Kidney tubule cell (primary cell): ENCODE measurements around the gene MARCHF7.
"Not testable (repeated sequence)": the region's sequence is repeated elsewhere in the genome, so short reads cannot be mapped to it uniquely, and the experiment has no call there.

ENCODE experiments used
- DNase-seq: peaks from one replicate; pipeline ENCODE4 v3.0.0-alpha.2; 2018; ENCODE audit warnings: low spot score

Gene MARCHF7

GRCh38 chr2:159712143-159712928 lies at the start of gene MARCHF7:
Gene MARCHF7, plus strand, starts transcription at chr2:159712506. Its CDS starts 16,517 bp downstream, at chr2:159729023.
- peak; percentile 98 for DNase-seq

DNA sequence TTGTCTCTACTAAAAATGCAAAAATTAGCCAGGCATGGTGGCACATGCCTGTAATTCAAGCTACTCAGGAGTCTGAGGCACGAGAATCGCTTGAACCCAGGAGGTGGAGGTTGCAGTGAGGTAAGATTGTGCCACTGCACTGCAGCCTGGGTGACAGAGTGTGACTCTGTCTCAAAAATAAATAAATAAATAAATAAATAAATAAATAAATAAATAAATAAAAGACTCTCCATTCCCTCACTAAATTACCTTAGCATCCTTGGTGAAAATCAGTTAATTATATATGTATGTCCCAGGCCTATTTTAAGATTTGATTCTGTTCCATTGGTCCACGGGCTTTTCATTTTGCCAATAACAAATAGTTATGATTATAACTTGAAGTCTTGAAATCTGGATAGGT lies 44.9 kb upstream of the MARCHF7 start:
- DNase-seq = not testable (repeated sequence)

- peak; percentile 4 for DNase-seq
Measured at GRCh38 chr2:159671047-159671446, 41.3 kb upstream of the MARCHF7 start.

DNA sequence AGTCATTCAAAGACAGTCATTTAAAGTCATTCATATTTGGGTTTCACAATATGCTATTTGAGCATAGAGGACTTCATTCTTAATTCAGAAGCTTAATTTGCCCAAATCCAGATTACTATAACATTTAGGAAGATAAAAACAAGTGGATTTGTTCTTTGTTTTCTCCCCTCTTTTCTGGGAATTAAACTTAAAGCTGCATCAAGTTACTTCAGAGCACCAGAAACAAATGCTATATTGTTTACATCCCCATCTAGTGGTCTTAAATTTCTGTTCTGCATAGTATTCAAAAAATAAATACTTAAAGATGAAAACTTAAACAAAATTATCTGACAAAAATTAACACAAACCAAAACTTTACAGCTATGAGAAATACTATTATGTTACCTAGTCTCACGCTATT lies 34.7 kb upstream of the MARCHF7 start:
- DNase-seq = no peak

- no peak for DNase-seq
Measured at GRCh38 chr2:159680692-159681091, 31.6 kb upstream of the MARCHF7 start.

GRCh38 chr2:159683817-159684216 lies 28.5 kb upstream of the MARCHF7 start:
- DNase-seq = no peak

DNA sequence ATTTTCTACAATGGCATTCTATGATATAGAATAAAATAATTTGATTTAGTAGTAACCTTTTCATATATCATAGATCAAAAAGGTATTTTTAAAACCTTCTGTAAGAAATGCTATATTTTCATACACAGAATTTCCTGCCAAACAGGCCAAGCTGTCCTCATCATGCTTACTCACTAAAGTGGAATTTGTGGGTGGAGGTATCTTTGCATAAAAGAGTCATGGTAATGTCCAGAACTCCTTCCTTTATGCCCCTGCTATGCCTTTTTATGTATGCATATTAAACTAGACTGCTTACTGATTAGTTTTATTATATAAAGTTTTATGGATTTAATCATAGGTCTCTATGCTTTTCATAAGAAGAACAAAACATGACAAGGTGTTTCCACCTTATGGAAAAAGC lies 27.5 kb upstream of the MARCHF7 start:
- peak; percentile 65 for DNase-seq

DNA sequence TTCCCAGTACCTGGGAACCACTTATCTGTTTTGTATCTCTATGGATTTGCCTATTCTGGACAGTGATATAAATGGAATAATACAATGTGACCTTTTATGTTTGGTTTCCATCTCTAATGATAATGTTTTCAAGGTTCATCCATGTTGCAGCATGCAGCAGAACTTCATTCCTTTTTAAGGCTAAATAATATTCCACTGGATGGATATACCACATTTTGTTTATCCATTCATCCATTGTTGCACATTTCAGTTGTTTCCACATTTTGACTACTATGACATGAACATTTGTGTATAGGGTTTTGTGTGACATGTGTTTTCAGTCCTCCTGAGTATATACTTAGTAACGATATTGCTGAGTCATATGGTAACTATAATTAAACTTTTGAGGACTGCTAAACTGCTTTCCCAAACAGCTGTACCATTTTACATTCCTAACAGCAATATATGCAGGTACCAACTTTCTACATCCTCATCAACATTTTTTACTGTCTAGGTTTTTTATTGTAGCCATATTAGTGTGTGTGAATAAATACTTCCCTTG lies 17.7 kb upstream of the MARCHF7 start:
- DNase-seq = no peak

- DNase-seq = no peak
Measured at GRCh38 chr2:159695795-159696448, 16.4 kb upstream of the MARCHF7 start.

GRCh38 chr2:159703491-159703890 lies 8.8 kb upstream of the MARCHF7 start:
- no peak for DNase-seq

DNA sequence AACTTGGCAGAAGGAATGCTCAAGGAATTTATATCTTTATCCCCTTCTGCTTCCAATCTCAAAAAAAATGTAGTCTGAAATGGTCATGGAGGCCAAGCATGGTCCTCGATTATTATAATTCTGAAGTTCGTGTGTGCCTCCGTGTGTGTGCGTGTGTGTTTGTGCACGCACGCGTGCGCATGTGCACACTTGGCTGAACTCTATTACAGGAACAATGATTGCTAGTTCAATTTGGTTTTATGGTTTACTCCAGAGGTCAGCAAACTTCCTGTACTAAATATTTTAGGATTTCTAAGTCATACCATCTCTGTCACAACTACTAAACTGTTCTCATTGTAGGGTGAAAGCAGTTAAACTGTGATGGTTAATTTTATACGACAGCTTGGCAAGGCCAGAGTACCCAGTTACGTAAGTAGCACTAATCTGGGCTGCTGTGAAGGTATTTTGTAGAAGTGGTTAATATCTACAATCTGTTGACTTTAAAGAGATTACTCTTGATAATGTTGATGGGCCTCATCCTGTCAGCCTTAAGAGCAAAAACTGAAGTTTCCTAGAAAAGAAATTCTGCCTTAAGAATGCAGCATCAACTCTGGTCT lies 5.8 kb upstream of the MARCHF7 start:
- no peak for DNase-seq

DNA sequence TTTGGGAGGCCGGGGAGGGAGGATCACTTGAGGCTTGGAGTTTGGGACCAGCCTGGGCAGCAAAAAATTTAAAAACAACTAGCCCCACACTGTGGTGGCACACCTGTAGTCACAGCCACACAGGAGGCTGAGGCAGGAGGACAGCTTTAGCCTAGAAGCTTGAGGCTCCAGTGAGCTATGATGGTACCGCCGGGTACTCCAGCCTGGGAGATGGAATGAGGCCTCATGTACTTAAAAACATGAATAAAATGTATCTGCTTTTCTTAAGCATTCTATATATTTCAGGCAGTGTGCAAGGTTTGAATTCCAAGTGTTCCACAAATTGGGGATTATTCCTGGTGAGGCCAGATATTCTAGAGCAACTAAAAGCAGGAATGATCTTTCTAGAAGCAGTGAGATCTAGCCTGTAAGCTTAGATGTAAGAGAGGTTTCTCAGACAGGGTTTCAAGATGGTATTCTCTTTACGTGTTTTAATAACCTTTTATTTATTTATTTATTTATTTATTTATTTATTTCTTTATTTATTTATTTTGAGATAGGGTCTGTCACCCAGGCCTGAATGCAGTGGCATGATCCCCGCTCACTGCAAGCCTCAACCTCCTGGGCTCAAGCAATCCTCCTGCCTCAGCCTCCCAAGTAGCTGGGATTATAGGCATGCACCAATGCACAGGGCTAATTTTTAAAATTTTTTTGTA lies 4.1 kb upstream of the MARCHF7 start:
- DNase-seq = no peak

- no peak for DNase-seq
Measured at GRCh38 chr2:159710601-159711180, 1.6 kb upstream of the MARCHF7 start.

DNA sequence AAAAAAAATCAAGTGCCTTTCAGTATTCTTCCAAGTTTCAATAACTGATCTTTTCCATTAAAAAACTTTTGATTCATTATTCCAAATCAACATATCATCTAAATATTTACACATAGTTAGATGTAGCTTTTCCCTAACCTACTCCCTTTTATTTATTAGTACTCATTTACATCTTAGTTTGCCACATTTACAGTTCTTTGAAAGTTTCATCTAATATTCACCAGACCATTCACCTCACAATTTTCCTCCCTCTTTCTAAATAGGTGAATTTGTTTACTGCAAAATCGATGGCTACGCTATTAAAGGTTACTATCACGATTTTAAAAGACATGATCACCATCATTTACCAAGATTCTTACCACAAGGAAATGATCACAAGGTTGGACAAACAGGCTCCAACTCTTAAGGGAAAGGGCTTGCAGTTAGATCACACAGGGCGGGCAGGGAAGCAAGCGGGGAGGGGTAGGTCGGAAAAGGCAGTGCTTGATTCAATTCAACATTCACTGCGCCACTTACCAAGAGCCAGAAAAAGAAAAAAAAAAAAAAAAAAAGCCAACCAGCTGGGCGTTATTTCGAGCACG lies 654 bp upstream of the MARCHF7 start:
- no peak for DNase-seq

DNA sequence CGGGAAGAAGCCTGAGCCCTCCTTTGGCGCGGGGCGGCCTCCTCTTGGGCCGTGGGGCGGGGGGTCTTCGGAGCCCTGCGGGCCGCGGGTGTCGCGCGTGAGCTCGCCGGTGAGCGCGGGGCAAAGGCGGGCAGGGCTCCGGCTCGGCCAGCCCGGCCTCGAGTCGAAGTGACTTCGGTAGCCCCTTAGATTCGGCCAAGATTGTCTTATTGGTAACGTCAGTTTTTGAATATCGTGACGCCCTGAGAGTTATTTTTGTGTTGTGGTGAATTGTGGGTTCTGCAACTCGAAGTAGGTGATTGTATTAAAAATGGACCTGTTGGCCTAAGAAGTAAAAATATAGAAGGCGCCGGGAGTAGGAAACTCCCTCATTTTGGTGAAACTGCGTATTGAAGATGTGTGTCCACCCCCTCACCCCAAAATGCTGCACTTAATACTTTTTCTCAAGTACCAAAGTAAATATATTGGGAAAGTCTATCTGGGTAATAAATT lies 669 bp downstream of the MARCHF7 start:
- peak; percentile 24 for DNase-seq

DNA sequence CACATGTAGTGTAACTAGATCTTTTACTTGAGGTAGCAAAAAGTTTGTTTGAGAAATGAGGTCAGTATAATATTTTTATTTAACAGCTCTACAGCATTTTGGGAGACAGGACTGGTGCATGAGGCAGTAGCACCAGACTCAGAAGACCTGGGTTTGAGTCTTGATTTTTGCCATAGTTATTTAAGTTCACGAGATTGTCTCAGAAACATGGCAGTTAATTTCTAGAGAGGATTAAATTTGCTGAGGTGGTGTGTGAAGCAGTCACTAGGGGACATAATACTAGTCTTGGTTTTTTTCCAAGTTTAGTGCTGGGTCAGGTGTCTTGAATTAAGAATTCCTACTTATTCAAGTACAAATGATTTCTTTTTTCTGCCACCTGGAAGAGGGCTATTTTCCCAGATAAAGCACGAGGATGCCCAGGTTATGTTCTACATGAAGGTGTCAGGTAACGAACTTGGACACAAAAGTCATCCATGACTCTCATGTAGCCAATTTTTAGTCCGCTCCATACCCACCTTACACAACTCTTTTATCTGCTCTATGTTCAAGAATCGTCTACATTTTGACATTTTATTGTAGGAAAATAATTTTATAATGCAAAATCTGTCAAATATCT lies 1.4 kb downstream of the MARCHF7 start:
- peak; percentile 29 for DNase-seq

GRCh38 chr2:159714247-159714930 lies 2.1 kb downstream of the MARCHF7 start:
- peak; percentile 40 for DNase-seq

- no peak for DNase-seq
Measured at GRCh38 chr2:159715451-159715850, 3.1 kb downstream of the MARCHF7 start.

GRCh38 chr2:159716409-159716808 lies 4.1 kb downstream of the MARCHF7 start:
- not testable (repeated sequence) for DNase-seq

DNA sequence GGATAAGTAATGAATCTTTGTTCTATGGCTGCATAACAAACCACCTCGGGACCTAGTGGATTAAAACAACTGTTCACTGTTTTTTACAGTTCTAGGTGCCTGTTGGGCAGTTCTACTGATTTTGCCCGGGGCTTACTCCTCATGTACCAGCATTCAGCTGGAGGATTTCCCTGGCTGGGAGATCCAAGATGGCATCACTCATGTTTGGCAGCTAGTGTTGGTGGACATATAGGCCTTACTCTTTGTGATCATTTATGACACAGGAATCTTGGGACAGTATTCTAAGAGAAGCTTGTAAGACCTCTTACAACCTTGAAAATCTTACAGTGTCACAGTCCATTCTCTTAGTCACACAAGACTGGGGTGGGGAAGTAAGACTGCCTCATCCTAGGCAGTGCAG lies 4.6 kb downstream of the MARCHF7 start:
- DNase-seq = no peak
